Panc1 (cell line): ENCODE results near the gene TARS1. TPM values are rescaled to one million over a fixed set of nuclear protein-coding genes. Genes with fewer than 3 reads are reported as not detected.

Source experiments
- ATAC-seq: fragments of 200-7000 bp; cut with Tn5 transposase; 2 replicates; pipeline ENCODE4 v1.9.1; 2020; ENCODE audit warnings: mild to moderate bottlenecking, moderate library complexity
- BruUV-seq: library from RNA; stranded (reverse); fragments of 400-500 nt; replicated peaks from 2 replicates; lab custom pipeline; 2021; lab: Mats Ljungman, UMichigan
- CTCF ChIA-PET: fragments of 300-600 bp; sonication (Branson Sonifier 250); formaldehyde crosslinking; loops from one replicate; lab custom pipeline; 2022; ENCODE audit warnings: antibody characterized with exemption; lab: Charles Lee
- POLR2A ChIA-PET: fragments of 300-600 bp; sonication (Branson Sonifier 250); formaldehyde crosslinking; loops from one replicate; lab custom pipeline; 2022; ENCODE audit warnings: antibody characterized with exemption; lab: Charles Lee
- DNase-seq: peaks from one replicate; pipeline ENCODE4 v3.0.0-alpha.2; 2010; ENCODE audit warnings: low read depth, low spot score
- H3K27ac ChIP-seq: 2 replicates; pipeline ENCODE4 v1.5.1; 2011; ENCODE audit warnings: mild to moderate bottlenecking, low read length, inconsistent platforms
- H3K27me3 ChIP-seq: fragments of 200-500 bp; sonication (Bioruptor generic); 2 replicates; pipeline ENCODE4 v1.6.0; 2014; ENCODE audit warnings: low read length, inconsistent platforms; ENCODE audit not compliant: control insufficient read depth, insufficient read depth
- H3K36me3 ChIP-seq: fragments of 200-500 bp; sonication (Bioruptor generic); 2 replicates; pipeline ENCODE4 v1.5.1; 2014; ENCODE audit warnings: inconsistent platforms, mild to moderate bottlenecking, low read length, moderate library complexity; ENCODE audit not compliant: control insufficient read depth, insufficient read depth
- H3K4me1 ChIP-seq: 2 replicates; pipeline ENCODE4 v1.5.1; 2011; ENCODE audit warnings: inconsistent platforms, mild to moderate bottlenecking, low read length, moderate library complexity; ENCODE audit not compliant: control insufficient read depth, insufficient read depth
- H3K4me3 ChIP-seq, 2 experiments: 2 replicates each; pipeline ENCODE4 v1.5.1; 2011 to 2012; ENCODE audit warnings: low read depth in 2 of 2, low read length in 2 of 2, mild to moderate bottlenecking in 2 of 2, inconsistent platforms in 1 of 2, moderate library complexity in 1 of 2
- H3K9me3 ChIP-seq: fragments of 200-500 bp; sonication (Bioruptor generic); 2 replicates; pipeline ENCODE4 v1.5.1; 2014; ENCODE audit warnings: low read depth, mild to moderate bottlenecking, inconsistent platforms, low read length, moderate library complexity; ENCODE audit not compliant: control insufficient read depth, insufficient read depth
- CTCF ChIP-seq: fragments of 450-650 bp; IDR thresholded peaks from 2 replicates; pipeline ENCODE4 v1.5.1; 2017; ENCODE audit warnings: mild to moderate bottlenecking
- POLR2AphosphoS5 ChIP-seq: IDR thresholded peaks from 2 replicates; pipeline ENCODE4 v1.6.1; 2012; ENCODE audit warnings: mild to moderate bottlenecking, low read depth, low read length, moderate library complexity
- REST ChIP-seq, 2 experiments: IDR thresholded peaks; 2 replicates each; pipeline ENCODE4 v1.6.1; 2011 to 2012; ENCODE audit warnings: low read depth in 2 of 2, control low read depth in 1 of 2, low read length in 1 of 2, mild to moderate bottlenecking in 1 of 2, moderate library complexity in 1 of 2; ENCODE audit not compliant: insufficient read depth in 1 of 2
- SIN3A ChIP-seq: IDR thresholded peaks from 2 replicates; pipeline ENCODE4 v1.6.1; 2012; ENCODE audit warnings: low read depth, mild to moderate bottlenecking, low read length, moderate library complexity, borderline replicate concordance; ENCODE audit not compliant: insufficient read depth
- TCF7L2 ChIP-seq: IDR thresholded peaks from 2 replicates; pipeline ENCODE4 v1.6.1; 2011; ENCODE audit warnings: mild to moderate bottlenecking, low read depth, low read length, inconsistent platforms
- in situ Hi-C: cut with HindIII; loops from 2 replicates; pipeline ENCODE4 v1.10.0; 2016; ENCODE audit warnings: low sequenced_read_pairs, low pct_unique_long_range_greater_than_20kb
- intact Hi-C: fragments of 100-400 bp; cut with micrococcal nuclease; formaldehyde crosslinking; loops from one replicate; pipeline ENCODE4 v1.10.0; 2022; ENCODE audit not compliant: unreplicated experiment
- total RNA-seq: library from RNA; stranded (reverse); gene quantifications from one replicate; pipeline ENCODE4 v1.2.1, GENCODE V29; 2021; ENCODE audit not compliant: unreplicated experiment

TARS1 gene
- total RNA-seq, 1 experiment from 2014 or later: 258 TPM

- no peaks in the 10 kb centered on the region for H3K27me3 ChIP-seq
- H3K36me3 ChIP-seq: no peaks in the 10 kb centered on the region
- DNase-seq: no peak
- H3K4me3 ChIP-seq: no peak overlapping the region
- POLR2A ChIA-PET: no interaction called here
- no peaks in the 10 kb centered on the region for H3K9me3 ChIP-seq
- TF ChIP-seq TCF7L2 (no peak), SIN3A (no peak), CTCF (no peak), POLR2AphosphoS5 (no peak), REST (IDR thresholded peaks at IDR 0.05; ENCODE audit: insufficient read depth in 1 of 2, low read depth in 2 of 2, low read length in 1 of 2) (no peak)
- intact Hi-C loops: no loop called here
- no peak for ATAC-seq
- CTCF ChIA-PET: interaction anchor here (0.7 kb wide), 1 partner anchor 485 kb away, joined by 3 read pairs; no protein-coding TSS in a partner anchor
- H3K27ac ChIP-seq: no peak overlapping the region
- no TSS peak for BruUV-seq
- in situ Hi-C loops: no loop called here
- no peaks in the 10 kb centered on the region for H3K4me1 ChIP-seq
Measured at GRCh38 chr5:33488558-33489355, 48.0 kb downstream of the TARS1 start.

GRCh38 chr5:33489481-33490067 is 48.8 kb downstream of the TARS1 start:
- TF ChIP-seq TCF7L2 (no peak), POLR2AphosphoS5 (no peak), SIN3A (no peak), CTCF (no peak), REST (IDR thresholded peaks at IDR 0.05; ENCODE audit: insufficient read depth in 1 of 2, low read depth in 2 of 2, low read length in 1 of 2) (no peak)
- H3K27ac ChIP-seq: no peak overlapping the region
- in situ Hi-C loops: no loop called here
- no peaks in the 10 kb centered on the region for H3K4me1 ChIP-seq
- intact Hi-C loops: no loop called here
- CTCF ChIA-PET: interaction anchor here (0.7 kb wide), 1 partner anchor 486 kb away, joined by 3 read pairs; no protein-coding TSS in a partner anchor
- BruUV-seq: no TSS peak
- DNase-seq: no peak
- POLR2A ChIA-PET: no interaction called here
- ATAC-seq: no peak
- H3K27me3 ChIP-seq: no peaks in the 10 kb centered on the region
- H3K9me3 ChIP-seq: no peaks in the 10 kb centered on the region
- no peaks in the 10 kb centered on the region for H3K36me3 ChIP-seq
- H3K4me3 ChIP-seq: no peak overlapping the region
